GM04503 (cell line): ENCODE results near the gene GRID2.

Experiments used
- DNase-seq: peaks from one replicate; pipeline ENCODE4 v3.0.0-alpha.2; 2012; ENCODE audit warnings: low read depth

Gene GRID2

GRCh38 chr4:92714640-92715039 is 410.9 kb downstream of the GRID2 start:
- no peak for DNase-seq

GRCh38 chr4:92733231-92733630 is 429.5 kb downstream of the GRID2 start:
- no peak for DNase-seq

GRCh38 chr4:92735025-92735665 is 431.4 kb downstream of the GRID2 start:
- DNase-seq = no peak

GRCh38 chr4:92760433-92760832 is 456.7 kb downstream of the GRID2 start:
- no peak for DNase-seq

GRCh38 chr4:92776080-92776479 is 472.3 kb downstream of the GRID2 start:
- no peak for DNase-seq

- DNase-seq = no peak
Measured at GRCh38 chr4:92789741-92790140, 486.0 kb downstream of the GRID2 start.

GRCh38 chr4:92791871-92792440 is 488.2 kb downstream of the GRID2 start:
- no peak for DNase-seq

- no peak for DNase-seq
Measured at GRCh38 chr4:92809381-92809780, 505.6 kb downstream of the GRID2 start.

GRCh38 chr4:92812652-92813051 is 508.9 kb downstream of the GRID2 start:
- DNase-seq = no peak

GRCh38 chr4:92814677-92815076 is 510.9 kb downstream of the GRID2 start:
- DNase-seq = no peak

GRCh38 chr4:92825256-92825655 is 521.5 kb downstream of the GRID2 start:
- no peak for DNase-seq

- no peak for DNase-seq
Measured at GRCh38 chr4:92825791-92826190, 522.0 kb downstream of the GRID2 start.

GRCh38 chr4:92830771-92831170 is 527.0 kb downstream of the GRID2 start:
- no peak for DNase-seq

GRCh38 chr4:92840880-92841279 is 537.1 kb downstream of the GRID2 start:
- no peak for DNase-seq

- DNase-seq = no peak
Measured at GRCh38 chr4:92843784-92844183, 540.0 kb downstream of the GRID2 start.

GRCh38 chr4:92847026-92847425 is 543.3 kb downstream of the GRID2 start:
- no peak for DNase-seq

GRCh38 chr4:92862509-92862908 is 558.7 kb downstream of the GRID2 start:
- DNase-seq = no peak

- no peak for DNase-seq
Measured at GRCh38 chr4:92864096-92864495, 560.3 kb downstream of the GRID2 start.

- DNase-seq = no peak
Measured at GRCh38 chr4:92872604-92873003, 568.8 kb downstream of the GRID2 start.

GRCh38 chr4:92885632-92886031 is 581.9 kb downstream of the GRID2 start:
- DNase-seq = no peak

GRCh38 chr4:92952426-92952825 is 648.7 kb downstream of the GRID2 start:
- no peak for DNase-seq

- no peak for DNase-seq
Measured at GRCh38 chr4:92952897-92953296, 649.1 kb downstream of the GRID2 start.

GRCh38 chr4:92953462-92953861 is 649.7 kb downstream of the GRID2 start:
- no peak for DNase-seq

GRCh38 chr4:92961881-92962280 is 658.1 kb downstream of the GRID2 start:
- DNase-seq = no peak
